ENCODE results near the gene TMEM109. TPM values are rescaled to one million over a fixed set of nuclear protein-coding genes. Genes with fewer than 3 reads are reported as not detected.

Gene TMEM109, protein sequence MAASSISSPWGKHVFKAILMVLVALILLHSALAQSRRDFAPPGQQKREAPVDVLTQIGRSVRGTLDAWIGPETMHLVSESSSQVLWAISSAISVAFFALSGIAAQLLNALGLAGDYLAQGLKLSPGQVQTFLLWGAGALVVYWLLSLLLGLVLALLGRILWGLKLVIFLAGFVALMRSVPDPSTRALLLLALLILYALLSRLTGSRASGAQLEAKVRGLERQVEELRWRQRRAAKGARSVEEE
- 15.1 and 39.4 TPM in 2 replicates for total RNA-seq (2011; cell fraction: chromatin; rRNA removed; ENCODE audit: low replicate concordance)
- 48.2 and 68.0 TPM in 2 replicates for total RNA-seq (2011; cell fraction: nucleolus; rRNA removed)
- total RNA-seq (2011; cell fraction: nucleoplasm; rRNA removed): 65.5 and 90.9 TPM in 2 replicates
- total RNA-seq (2014; rRNA removed) (26.8 and 48.2 TPM in 2 replicates), total RNA-seq (2014; rRNA removed; fragmentation: Illumina TruSeq; extraction: Trizol) (23.3 and 30.5 TPM in 2 replicates), total RNA-seq (2015; rRNA removed; fragmentation: Illumina TruSeq; extraction: Trizol) (31.3 and 32.7 TPM in 2 replicates), total RNA-seq (2021) (69.8 and 79.0 TPM in 2 replicates), polyA plus RNA-seq (2011; rRNA removed) (16.2 and 24.9 TPM in 2 replicates), polyA plus RNA-seq (2014; fragmentation: Illumina TruSeq; extraction: Trizol) (71.3 and 83.1 TPM in 2 replicates), polyA plus RNA-seq (2014; fragmentation: Nextera tagmentation; extraction: Ambion mirVana) (10 to 100 TPM in 1 of 2 experiments, 1 to 10 TPM in 1; 9.2 to 18.3 TPM), polyA plus RNA-seq (2014; rRNA removed) (31.7 and 44.0 TPM in 2 replicates), polyA minus RNA-seq (2011; rRNA and poly(A)+ RNA removed) (10.7 and 12.1 TPM in 2 replicates), Bru-seq, nascent RNA (percentile 77 among the genes with signal in this experiment), BruChase-seq, experiment 1, labeled RNA remaining after a 2-hour chase (percentile 66 among the genes with signal in this experiment), BruChase-seq, experiment 2, labeled RNA remaining after a 6-hour chase (percentile 75 among the genes with signal in this experiment)
- 21.6 and 39.6 TPM in 2 replicates for polyA plus RNA-seq (2011; cell fraction: cytosol; rRNA removed)
- 16.5 and 20.7 TPM in 2 replicates for polyA plus RNA-seq (2011; cell fraction: nucleus; rRNA removed)
- polyA plus RNA-seq (2012): 43.2 and 51.4 TPM in 2 replicates
- polyA minus RNA-seq (2011; cell fraction: cytosol; rRNA and poly(A)+ RNA removed): 20.4 and 24.0 TPM in 2 replicates
- 5.5 and 8.0 TPM in 2 replicates for polyA minus RNA-seq (2011; cell fraction: nucleus; rRNA and poly(A)+ RNA removed)
- long read RNA-seq, experiment 1, transcript TMEM109-201 (4 exons, 2,413 nt): major isoform, 29 of 148 reads
- long read RNA-seq, experiment 1, partial matches to known transcripts: 115 of 148 reads
- long read RNA-seq, experiment 1, other reads (novel, unspliced or antisense): 1 of 148 reads
- long read RNA-seq, experiment 2, transcript TMEM109-201 (4 exons, 2,413 nt): major isoform, 65 of 96 reads
- long read RNA-seq, experiment 2, partial matches to known transcripts: 22 of 96 reads
- long read RNA-seq, experiment 2, other reads (novel, unspliced or antisense): 5 of 96 reads
- long read RNA-seq, experiment 3, transcript TMEM109-201 (4 exons, 2,413 nt): major isoform, 43 of 54 reads
- long read RNA-seq, experiment 3, partial matches to known transcripts: 10 of 54 reads
- long read RNA-seq, experiment 3, other reads (novel, unspliced or antisense): 0 of 54 reads

DNA sequence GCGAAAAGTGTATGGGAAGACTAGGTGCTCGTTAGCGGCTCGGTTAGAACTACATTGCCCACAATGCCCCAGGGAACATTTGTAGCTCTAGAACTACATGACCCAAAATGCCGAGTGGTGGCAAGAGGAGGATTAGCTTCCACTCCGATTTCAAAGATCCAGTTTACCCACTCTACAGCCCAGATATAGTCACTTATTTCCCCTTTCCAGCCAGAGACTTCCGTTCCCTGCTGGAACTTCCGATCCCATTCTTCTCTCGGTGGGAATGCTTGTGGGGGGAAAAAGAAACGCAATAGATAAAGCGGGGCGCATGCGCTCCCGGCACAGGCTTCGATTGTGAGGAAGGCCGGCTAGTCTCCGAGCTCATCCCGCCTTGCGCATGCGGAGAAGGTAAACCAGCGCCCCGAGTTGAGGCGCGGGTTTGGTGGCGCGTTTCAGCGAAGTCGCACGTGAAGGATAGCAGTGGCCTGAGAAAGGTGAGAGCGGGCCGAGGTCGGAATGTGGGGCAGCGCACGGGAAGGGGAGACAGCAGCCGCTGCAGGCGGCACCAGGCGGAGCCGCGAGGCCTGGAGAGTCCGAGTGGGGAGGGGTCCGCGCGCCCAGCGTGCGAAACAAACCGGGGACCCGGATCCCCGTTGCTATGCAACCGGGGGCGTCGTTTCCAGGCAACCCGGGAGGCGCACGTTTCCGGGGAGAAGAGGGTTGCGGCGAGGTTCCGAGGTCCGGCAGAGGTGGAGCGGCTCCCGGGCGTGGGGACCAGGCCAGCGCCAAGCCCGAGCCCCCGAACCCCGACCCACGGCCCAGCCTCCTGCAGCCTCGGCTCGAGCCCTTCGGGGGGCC is at the start of gene TMEM109:
Gene TMEM109 (plus strand): TSS at position 366 of the 840 bp plus-strand sequence. CDS start 5,536 bp downstream, outside the sequence.
- FAIRE-seq (peak; percentile 95), DNase-seq (ENCODE audit: extremely low read depth in 1 of 4, low spot score in 3 of 4) (peak; percentile 93 to 95 (median 94)), ATAC-seq (peak; percentile 90)
- Histone ChIP-seq H4K20me1 (replicated peaks; ENCODE audit: control insufficient read depth, insufficient read depth, low read length) (no peaks in the 10 kb centered on the region; the same call in 1 of the 2 replicates), H3K27ac (ENCODE audit: extremely low read depth, low read depth, low read length) (peak within 1 kb of the TSS; percentile 93), H3K9ac (ENCODE audit: insufficient read depth in 1 of 2, low read depth in 2 of 2, low read length in 2 of 2) (peak within 1 kb of the TSS; percentile 91 to 96), H3K4me1 (replicated peaks in 1 of 2; ENCODE audit: control insufficient read depth in 2 of 2, insufficient read depth in 2 of 2, low read length in 2 of 2) (peaks cover 17 to 29% of the 10 kb centered on the region in 2 experiments; a peak in 4 of 5 replicates), H2AFZ (ENCODE audit: low read depth, low read length) (peak within 1 kb of the TSS; percentile 100), H3K4me2 (ENCODE audit: insufficient read depth, low read length) (peak within 1 kb of the TSS; percentile 94), H3K79me2 (ENCODE audit: control insufficient read depth, insufficient read depth, low read length) (peaks cover 48% of the 10 kb centered on the region), H3K36me3 (ENCODE audit: control insufficient read depth, insufficient read depth, low read length) (peaks cover 18% of the 10 kb centered on the region), H3K9me1 (ENCODE audit: control insufficient read depth, insufficient read depth, low read length) (no peaks in the 10 kb centered on the region), H3K27me3 (ENCODE audit: control insufficient read depth in 2 of 2, insufficient read depth in 2 of 2, low read length in 2 of 2) (no peaks in the 10 kb centered on the region), H3K4me3 (peak within 1 kb of the TSS; percentile 50), H3K9me3 (replicated peaks; ENCODE audit: control insufficient read depth, insufficient read depth, low read depth, low read length) (peaks cover 8% of the 10 kb centered on the region)
- in situ Hi-C loops (cut with MboI) (no loop called here), intact Hi-C loops (cut with micrococcal nuclease) (loop anchor here (2.0 kb wide), 1 partner anchor 49 kb away; no protein-coding TSS in a partner anchor)
- BruUV-seq (replicated peaks): TSS peak; percentile 58
- ChIA-PET POLR2A (interaction anchor here (0.5 to 1.5 kb wide), 16 partner anchors 8 to 1685 kb away, joined by 3 to 7 read pairs (median 3); partner anchors contain the start of genes TMEM132A and VPS37C), CTCF (ENCODE audit: low intra/inter-chr PET ratio) (interaction anchor here (0.7 kb wide), 1 partner anchor 259 kb away, joined by 3 read pairs; no protein-coding TSS in a partner anchor)
- WGBS (ENCODE audit: insufficient coverage, low coverage, missing lambda C conversion rate): under 1% methylated on average over 65 of the region's 70 CpGs
- TF ChIP-seq ZNF644 (tag; IDR thresholded peaks at IDR 0.05; ENCODE audit: low read depth) (peak; percentile 83), ZNF766 (CRISPR knock-in tag; conservative IDR thresholded peaks at IDR 0.05) (peak; percentile 77; the same call in 1 of the 2 replicates)
- TF ChIP-seq, protein P1, sequence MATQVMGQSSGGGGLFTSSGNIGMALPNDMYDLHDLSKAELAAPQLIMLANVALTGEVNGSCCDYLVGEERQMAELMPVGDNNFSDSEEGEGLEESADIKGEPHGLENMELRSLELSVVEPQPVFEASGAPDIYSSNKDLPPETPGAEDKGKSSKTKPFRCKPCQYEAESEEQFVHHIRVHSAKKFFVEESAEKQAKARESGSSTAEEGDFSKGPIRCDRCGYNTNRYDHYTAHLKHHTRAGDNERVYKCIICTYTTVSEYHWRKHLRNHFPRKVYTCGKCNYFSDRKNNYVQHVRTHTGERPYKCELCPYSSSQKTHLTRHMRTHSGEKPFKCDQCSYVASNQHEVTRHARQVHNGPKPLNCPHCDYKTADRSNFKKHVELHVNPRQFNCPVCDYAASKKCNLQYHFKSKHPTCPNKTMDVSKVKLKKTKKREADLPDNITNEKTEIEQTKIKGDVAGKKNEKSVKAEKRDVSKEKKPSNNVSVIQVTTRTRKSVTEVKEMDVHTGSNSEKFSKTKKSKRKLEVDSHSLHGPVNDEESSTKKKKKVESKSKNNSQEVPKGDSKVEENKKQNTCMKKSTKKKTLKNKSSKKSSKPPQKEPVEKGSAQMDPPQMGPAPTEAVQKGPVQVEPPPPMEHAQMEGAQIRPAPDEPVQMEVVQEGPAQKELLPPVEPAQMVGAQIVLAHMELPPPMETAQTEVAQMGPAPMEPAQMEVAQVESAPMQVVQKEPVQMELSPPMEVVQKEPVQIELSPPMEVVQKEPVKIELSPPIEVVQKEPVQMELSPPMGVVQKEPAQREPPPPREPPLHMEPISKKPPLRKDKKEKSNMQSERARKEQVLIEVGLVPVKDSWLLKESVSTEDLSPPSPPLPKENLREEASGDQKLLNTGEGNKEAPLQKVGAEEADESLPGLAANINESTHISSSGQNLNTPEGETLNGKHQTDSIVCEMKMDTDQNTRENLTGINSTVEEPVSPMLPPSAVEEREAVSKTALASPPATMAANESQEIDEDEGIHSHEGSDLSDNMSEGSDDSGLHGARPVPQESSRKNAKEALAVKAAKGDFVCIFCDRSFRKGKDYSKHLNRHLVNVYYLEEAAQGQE (IDR thresholded peaks at IDR 0.05; ENCODE audit: borderline replicate concordance): no peak
- TF ChIP-seq, protein P1 (CRISPR knock-in tag; IDR thresholded peaks at IDR 0.05; ENCODE audit: low read depth): 0 out of 2 replicates have a peak, but pooled peaks have one; percentile 57

Data from K562 (cell line).